GM12801 (cell line): Measurements from ENCODE around the gene JRKL.

ENCODE experiments used
- TF ChIP-seq, protein P1 (sequence below): IDR thresholded peaks from one replicate; pipeline ENCODE4 v1.5.1; 2011; ENCODE audit warnings: control low read depth; ENCODE audit not compliant: insufficient read length; ENCODE audit errors: extremely low read depth

Gene JRKL

DNA sequence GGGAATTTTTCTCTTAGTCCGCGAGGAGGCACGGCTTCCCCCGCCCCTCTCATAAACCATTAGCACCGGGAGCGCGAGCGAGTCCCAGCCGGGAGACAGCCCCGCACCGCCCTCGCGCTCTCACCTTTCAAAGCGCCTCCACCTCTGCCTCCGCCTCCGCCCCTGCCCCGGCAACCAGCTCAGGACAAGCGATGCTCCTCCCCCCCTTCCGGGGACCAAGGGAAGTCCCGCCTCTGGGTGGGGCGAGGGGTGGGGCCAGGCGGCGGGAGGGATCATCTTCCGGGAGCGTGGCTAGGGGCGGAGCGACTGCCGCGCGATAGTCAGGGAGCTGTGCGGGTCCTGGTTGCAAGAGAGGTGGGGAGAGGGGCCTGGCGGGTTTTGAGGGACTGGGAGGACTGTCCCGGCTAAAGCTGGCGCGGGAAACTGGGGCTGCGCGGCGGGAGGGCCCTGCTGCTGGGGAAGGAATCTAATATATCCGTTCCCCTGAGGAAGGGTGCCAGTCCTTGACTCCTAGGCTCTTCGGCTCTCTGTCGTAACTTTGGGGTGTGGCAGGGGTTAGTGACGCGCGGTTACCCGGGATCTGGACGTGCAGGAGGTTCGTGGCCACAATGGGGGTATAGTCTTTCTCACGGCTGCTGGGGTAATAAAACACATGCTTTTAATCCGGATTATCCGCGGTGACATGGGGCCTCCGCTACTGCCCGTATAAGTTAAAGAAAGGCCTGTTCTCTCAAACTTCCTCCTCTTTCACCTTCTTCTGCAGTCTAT is at the start of gene JRKL, which contains the start of gene CCDC82:
JRKL (plus strand) TSS at position 294 of the 768 bp plus-strand sequence. CDS start 637 bp downstream, outside the sequence.
CCDC82 (minus strand) TSS at position 193 of the 768 bp plus-strand sequence. CDS start 5,165 bp downstream, outside the sequence.
- TF ChIP-seq, protein P1, sequence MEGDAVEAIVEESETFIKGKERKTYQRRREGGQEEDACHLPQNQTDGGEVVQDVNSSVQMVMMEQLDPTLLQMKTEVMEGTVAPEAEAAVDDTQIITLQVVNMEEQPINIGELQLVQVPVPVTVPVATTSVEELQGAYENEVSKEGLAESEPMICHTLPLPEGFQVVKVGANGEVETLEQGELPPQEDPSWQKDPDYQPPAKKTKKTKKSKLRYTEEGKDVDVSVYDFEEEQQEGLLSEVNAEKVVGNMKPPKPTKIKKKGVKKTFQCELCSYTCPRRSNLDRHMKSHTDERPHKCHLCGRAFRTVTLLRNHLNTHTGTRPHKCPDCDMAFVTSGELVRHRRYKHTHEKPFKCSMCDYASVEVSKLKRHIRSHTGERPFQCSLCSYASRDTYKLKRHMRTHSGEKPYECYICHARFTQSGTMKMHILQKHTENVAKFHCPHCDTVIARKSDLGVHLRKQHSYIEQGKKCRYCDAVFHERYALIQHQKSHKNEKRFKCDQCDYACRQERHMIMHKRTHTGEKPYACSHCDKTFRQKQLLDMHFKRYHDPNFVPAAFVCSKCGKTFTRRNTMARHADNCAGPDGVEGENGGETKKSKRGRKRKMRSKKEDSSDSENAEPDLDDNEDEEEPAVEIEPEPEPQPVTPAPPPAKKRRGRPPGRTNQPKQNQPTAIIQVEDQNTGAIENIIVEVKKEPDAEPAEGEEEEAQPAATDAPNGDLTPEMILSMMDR = no peak

DNA sequence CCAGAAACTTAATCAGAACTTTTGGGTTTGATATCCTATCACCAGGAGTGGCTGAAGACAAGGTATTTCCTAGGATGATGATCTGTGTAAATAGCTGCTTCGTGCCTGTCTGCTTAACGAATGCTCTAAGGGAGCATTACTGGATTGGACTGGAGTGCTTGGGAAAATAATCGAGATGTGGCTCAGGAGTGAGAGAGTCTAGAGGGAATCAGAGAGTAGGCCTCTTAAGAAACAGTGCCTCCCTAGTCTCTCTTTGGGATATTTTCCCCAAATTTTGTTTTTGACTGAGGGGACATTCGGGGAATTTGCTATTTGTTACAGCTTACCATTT is 49.3 kb upstream of the JRKL start:
- TF ChIP-seq, protein P1 = no peak

- TF ChIP-seq, protein P1 = no peak
These were observed 48.4 kb upstream of the JRKL start for GRCh38 chr11:96341211-96342013.

- TF ChIP-seq, protein P1 = no peak
These were observed 47.5 kb upstream of the JRKL start for GRCh38 chr11:96342014-96342960.

DNA sequence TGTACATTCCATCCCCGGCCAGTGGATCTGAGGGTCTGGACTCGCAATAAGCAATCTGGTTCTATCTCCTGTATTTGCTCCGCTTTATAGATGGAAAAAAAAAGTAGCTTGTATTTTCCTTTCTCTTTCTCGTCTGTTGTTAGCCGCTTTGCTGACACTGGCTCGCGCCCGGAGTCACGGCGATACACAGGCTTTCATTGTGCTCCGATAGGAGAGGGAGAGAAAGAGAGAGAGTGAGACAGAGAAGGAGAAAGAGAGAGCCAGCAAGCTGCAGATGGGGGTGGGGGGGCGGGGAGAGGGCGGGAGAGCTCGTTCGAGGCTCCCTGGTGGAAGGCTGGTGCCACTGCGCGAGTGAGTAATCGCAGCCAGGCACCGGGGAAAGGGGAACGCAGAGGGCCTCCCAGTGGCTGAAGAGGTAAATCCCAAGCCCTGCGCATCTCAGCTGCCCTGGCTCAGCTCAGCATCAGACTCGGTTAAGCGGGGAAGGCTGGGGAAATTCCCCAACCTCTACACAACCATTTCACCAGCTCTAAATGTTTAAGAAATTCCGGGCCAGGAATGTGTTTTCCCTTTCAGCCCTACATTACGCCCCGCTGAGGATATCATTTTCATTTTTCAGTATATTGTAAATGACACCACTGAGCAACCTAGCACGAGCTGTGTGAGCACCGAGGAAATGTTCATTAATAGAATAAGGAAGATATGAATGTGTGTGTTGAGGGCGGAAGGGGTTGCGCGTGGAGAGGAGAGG is 46.7 kb upstream of the JRKL start, which contains the start of gene MAML2:
MAML2 (minus strand) TSS at position 235 of the 751 bp plus-strand sequence. CDS start 1,300 bp downstream, outside the sequence.
- TF ChIP-seq, protein P1 = no peak

- TF ChIP-seq, protein P1 = no peak
These were observed 33.0 kb upstream of the JRKL start for GRCh38 chr11:96356848-96357247.
